DOHH2 (cell line): ENCODE data around the gene HORMAD2.

Experiments
- H3F3A ChIP-seq: fragments of 200-600 bp; sonication (generic), shearing (Covaris generic); 2 replicates; pipeline ENCODE4 v1.6.0; 2016; ENCODE audit warnings: antibody characterized with exemption, mild to moderate bottlenecking; ENCODE audit not compliant: control insufficient read depth, insufficient read depth
- H3K27ac ChIP-seq: fragments of 200-600 bp; sonication (generic); 2 replicates; pipeline ENCODE4 v1.5.1; 2014; ENCODE audit warnings: low read depth, mild to moderate bottlenecking, low read length, moderate library complexity
- H3K27me3 ChIP-seq: fragments of 200-600 bp; sonication (generic); 2 replicates; pipeline ENCODE4 v1.6.1; 2014; ENCODE audit warnings: mild to moderate bottlenecking, low read length, mixed read lengths; ENCODE audit not compliant: control insufficient read depth
- H3K36me3 ChIP-seq: fragments of 200-600 bp; sonication (generic); 2 replicates; pipeline ENCODE4 v1.6.1; 2014; ENCODE audit warnings: mild to moderate bottlenecking, low read length, moderate library complexity, mixed read lengths; ENCODE audit not compliant: control insufficient read depth
- H3K4me1 ChIP-seq: fragments of 200-600 bp; sonication (generic); 2 replicates; pipeline ENCODE4 v1.6.1; 2014; ENCODE audit warnings: mild to moderate bottlenecking, low read length, mixed read lengths; ENCODE audit not compliant: control insufficient read depth
- H3K4me2 ChIP-seq: fragments of 200-600 bp; sonication (generic); 2 replicates; pipeline ENCODE4 v1.6.0; 2014; ENCODE audit warnings: mild to moderate bottlenecking, low read length, moderate library complexity
- H3K4me3 ChIP-seq: fragments of 200-600 bp; sonication (generic); 2 replicates; pipeline ENCODE4 v1.5.1; 2014; ENCODE audit warnings: mild to moderate bottlenecking, low read length, mixed read lengths
- H3K79me2 ChIP-seq: fragments of 200-600 bp; sonication (generic); 2 replicates; pipeline ENCODE4 v1.6.1; 2014; ENCODE audit warnings: mild to moderate bottlenecking, low read length, mixed read lengths; ENCODE audit not compliant: control insufficient read depth
- H3K9me2 ChIP-seq: fragments of 200-600 bp; sonication (generic); replicated peaks from 2 replicates; pipeline ENCODE4 v1.6.1; 2014; ENCODE audit warnings: mild to moderate bottlenecking, low read length, mixed read lengths; ENCODE audit not compliant: control insufficient read depth
- H3K9me3 ChIP-seq: fragments of 200-600 bp; sonication (generic); 2 replicates; pipeline ENCODE4 v1.6.1; 2014; ENCODE audit warnings: antibody characterized with exemption, low read length, mixed read lengths; ENCODE audit not compliant: control insufficient read depth, insufficient read depth
- H4K20me1 ChIP-seq: fragments of 200-600 bp; sonication (generic); 2 replicates; pipeline ENCODE4 v1.6.0; 2014; ENCODE audit warnings: low read depth, mild to moderate bottlenecking, antibody characterized with exemption, low read length, moderate library complexity; ENCODE audit not compliant: control insufficient read depth, insufficient read depth
- EZH2phosphoT487 ChIP-seq: fragments of 200-600 bp; sonication (generic); IDR thresholded peaks from 2 replicates; pipeline ENCODE4 v1.6.1; 2017; ENCODE audit warnings: borderline replicate concordance, mild to moderate bottlenecking, antibody characterized with exemption, low read length, moderate library complexity, mixed read lengths
- TF ChIP-seq, protein P1 (sequence below): fragments of 200-600 bp; sonication (generic); IDR thresholded peaks from one replicate; pipeline ENCODE4 v1.5.1; 2014; ENCODE audit warnings: antibody characterized with exemption, mild to moderate bottlenecking, low read depth, low read length; ENCODE audit not compliant: poor library complexity, severe bottlenecking

Gene HORMAD2

DNA sequence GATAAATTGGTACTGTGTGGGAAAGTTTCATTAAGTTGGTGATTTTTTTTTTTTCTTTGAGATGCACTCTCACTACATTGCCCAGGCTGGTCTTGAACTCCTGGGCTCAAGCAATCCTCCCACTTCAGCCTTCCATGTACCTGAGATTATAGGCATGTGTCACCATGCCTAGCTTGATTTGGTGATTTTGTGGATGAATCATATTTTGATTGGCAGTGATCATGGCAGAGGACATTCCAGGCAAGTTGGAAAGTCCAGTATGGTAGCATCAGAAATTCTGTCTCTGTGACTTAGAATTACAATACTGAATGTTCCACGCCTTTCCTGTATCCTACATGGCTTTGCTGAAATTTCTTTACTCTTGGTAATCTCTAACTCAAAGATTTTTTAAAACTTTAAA lies 49.4 kb downstream of the HORMAD2 start:
- H3K4me3 ChIP-seq: no peak overlapping the region
- H3K36me3 ChIP-seq: no peaks in the 10 kb centered on the region
- H3K9me3 ChIP-seq: no peaks in the 10 kb centered on the region
- no peaks in the 10 kb centered on the region for H4K20me1 ChIP-seq
- peaks cover 11% of the 10 kb centered on the region; the same call in 1 of the 2 replicates for H3K27me3 ChIP-seq
- no peak overlapping the region for H3K4me2 ChIP-seq
- no peaks in the 10 kb centered on the region for H3F3A ChIP-seq
- no peaks in the 10 kb centered on the region for H3K4me1 ChIP-seq
- TF ChIP-seq EZH2phosphoT487: no peak
- TF ChIP-seq, protein P1, sequence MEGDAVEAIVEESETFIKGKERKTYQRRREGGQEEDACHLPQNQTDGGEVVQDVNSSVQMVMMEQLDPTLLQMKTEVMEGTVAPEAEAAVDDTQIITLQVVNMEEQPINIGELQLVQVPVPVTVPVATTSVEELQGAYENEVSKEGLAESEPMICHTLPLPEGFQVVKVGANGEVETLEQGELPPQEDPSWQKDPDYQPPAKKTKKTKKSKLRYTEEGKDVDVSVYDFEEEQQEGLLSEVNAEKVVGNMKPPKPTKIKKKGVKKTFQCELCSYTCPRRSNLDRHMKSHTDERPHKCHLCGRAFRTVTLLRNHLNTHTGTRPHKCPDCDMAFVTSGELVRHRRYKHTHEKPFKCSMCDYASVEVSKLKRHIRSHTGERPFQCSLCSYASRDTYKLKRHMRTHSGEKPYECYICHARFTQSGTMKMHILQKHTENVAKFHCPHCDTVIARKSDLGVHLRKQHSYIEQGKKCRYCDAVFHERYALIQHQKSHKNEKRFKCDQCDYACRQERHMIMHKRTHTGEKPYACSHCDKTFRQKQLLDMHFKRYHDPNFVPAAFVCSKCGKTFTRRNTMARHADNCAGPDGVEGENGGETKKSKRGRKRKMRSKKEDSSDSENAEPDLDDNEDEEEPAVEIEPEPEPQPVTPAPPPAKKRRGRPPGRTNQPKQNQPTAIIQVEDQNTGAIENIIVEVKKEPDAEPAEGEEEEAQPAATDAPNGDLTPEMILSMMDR: no peak
- no peak overlapping the region for H3K27ac ChIP-seq
- no peaks in the 10 kb centered on the region for H3K79me2 ChIP-seq
- no peaks in the 10 kb centered on the region for H3K9me2 ChIP-seq

DNA sequence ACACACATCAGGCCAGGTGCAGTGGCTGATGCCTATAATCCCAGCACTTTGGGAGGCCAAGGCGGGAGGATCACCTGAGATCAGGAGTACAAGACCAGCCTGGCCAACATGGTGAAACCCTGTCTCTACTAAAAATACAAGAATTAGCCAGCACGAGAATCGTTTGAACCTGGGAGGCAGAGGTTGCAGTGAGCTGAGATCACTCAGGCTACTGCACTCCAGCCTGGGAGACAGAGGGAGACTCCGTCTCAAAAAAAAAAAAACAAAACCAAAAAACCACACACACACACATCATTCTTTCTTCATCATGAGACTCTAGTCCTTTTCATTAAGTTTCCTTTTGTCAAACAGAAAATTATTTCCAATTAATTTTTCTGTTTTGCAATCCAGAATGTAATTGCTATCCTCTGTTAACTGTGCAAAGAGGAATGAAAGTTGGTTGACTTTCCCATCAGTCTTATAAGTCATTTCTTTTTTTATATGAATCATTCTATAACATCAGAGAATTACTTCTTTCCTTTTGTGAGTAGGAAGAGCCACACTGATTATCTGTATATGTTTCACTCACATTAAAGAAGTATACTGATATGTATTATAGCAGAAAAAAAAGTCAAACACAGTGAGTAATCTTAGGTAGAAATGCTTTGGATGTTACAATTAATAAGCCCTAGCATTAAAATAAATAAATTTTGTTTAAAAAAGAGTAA lies 52.2 kb downstream of the HORMAD2 start:
- H3K27me3 ChIP-seq: peaks cover 24% of the 10 kb centered on the region
- TF ChIP-seq, protein P1: no peak
- TF ChIP-seq EZH2phosphoT487: no peak
- no peaks in the 10 kb centered on the region for H4K20me1 ChIP-seq
- H3K9me2 ChIP-seq: no peaks in the 10 kb centered on the region
- H3K27ac ChIP-seq: no peak overlapping the region
- H3K36me3 ChIP-seq: no peaks in the 10 kb centered on the region
- H3K4me3 ChIP-seq: no peak overlapping the region
- no peaks in the 10 kb centered on the region for H3K4me1 ChIP-seq
- H3K79me2 ChIP-seq: no peaks in the 10 kb centered on the region
- H3F3A ChIP-seq: no peaks in the 10 kb centered on the region
- no peaks in the 10 kb centered on the region for H3K9me3 ChIP-seq
- no peak overlapping the region for H3K4me2 ChIP-seq

DNA sequence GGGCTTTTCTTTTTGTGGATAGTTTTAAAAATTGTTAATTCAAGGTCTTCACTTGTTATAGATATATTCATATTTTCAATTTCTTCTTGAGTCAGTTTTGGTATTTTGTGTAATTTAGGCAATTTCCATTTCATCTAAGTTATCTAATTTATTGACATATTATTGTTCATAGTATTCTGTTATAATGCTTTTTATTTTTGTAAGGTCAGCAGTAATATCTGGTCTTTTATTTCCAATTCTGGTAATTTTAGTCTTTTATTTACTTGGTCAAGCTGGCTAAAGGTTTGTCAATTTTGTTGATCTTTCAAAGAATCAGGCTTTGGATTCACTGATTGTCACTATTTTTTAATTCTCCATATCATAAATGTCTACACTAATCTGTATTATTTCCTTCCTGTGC lies 60.1 kb downstream of the HORMAD2 start:
- H3F3A ChIP-seq: no peaks in the 10 kb centered on the region
- no peaks in the 10 kb centered on the region for H3K9me3 ChIP-seq
- no peak for TF ChIP-seq EZH2phosphoT487
- TF ChIP-seq, protein P1: no peak
- H3K27ac ChIP-seq: no peak overlapping the region
- H3K4me3 ChIP-seq: no peak overlapping the region
- no peaks in the 10 kb centered on the region for H3K9me2 ChIP-seq
- H3K27me3 ChIP-seq: peaks cover 30% of the 10 kb centered on the region
- no peaks in the 10 kb centered on the region for H3K36me3 ChIP-seq
- no peaks in the 10 kb centered on the region for H4K20me1 ChIP-seq
- no peaks in the 10 kb centered on the region for H3K4me1 ChIP-seq
- no peak overlapping the region for H3K4me2 ChIP-seq
- H3K79me2 ChIP-seq: no peaks in the 10 kb centered on the region
